Cardiac fibroblast (primary cell): ENCODE data around the gene ZNF23.

Experiments
- DNase-seq, 2 donors: peaks; one replicate each; pipeline versions ENCODE4 v3.0.0 to v3.0.0-alpha.2; 2010; ENCODE audit warnings: low read depth in 2 of 2
- H3K4me3 ChIP-seq, 2 donors: replicated peaks in 1 of 2; 1 replicate in 1 of 2; 2 replicates in 1 of 2; pipeline ENCODE4 v1.5.1; 2011; ENCODE audit warnings: low read depth in 2 of 2, low read length in 2 of 2, mild to moderate bottlenecking in 2 of 2, moderate library complexity in 1 of 2
- TF ChIP-seq, protein P1 (sequence below): IDR thresholded peaks from one replicate; pipeline ENCODE4 v1.5.1; 2011; ENCODE audit warnings: low read depth, mild to moderate bottlenecking, low read length, inconsistent platforms

Gene ZNF23

DNA sequence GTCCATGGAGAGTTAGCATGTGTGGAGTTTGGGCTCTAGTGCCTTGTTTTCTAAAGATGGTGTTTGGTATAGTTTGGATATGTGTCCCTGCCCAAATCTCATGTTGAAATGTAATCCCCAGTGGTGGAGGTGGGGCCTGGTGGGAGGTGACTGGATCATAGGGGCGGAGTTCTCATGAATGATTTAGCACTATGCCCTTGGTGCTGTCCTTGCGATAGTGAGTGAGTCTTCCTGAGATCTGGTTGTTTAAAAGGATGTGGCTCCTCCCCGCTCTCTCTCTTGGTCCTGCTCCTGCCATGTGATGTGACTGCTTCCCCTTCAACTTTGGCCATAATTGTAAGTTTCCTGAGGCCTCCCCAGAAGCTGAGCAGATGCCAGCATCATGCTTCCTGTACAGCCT lies 36.0 kb upstream of the ZNF23 start:
- TF ChIP-seq, protein P1, sequence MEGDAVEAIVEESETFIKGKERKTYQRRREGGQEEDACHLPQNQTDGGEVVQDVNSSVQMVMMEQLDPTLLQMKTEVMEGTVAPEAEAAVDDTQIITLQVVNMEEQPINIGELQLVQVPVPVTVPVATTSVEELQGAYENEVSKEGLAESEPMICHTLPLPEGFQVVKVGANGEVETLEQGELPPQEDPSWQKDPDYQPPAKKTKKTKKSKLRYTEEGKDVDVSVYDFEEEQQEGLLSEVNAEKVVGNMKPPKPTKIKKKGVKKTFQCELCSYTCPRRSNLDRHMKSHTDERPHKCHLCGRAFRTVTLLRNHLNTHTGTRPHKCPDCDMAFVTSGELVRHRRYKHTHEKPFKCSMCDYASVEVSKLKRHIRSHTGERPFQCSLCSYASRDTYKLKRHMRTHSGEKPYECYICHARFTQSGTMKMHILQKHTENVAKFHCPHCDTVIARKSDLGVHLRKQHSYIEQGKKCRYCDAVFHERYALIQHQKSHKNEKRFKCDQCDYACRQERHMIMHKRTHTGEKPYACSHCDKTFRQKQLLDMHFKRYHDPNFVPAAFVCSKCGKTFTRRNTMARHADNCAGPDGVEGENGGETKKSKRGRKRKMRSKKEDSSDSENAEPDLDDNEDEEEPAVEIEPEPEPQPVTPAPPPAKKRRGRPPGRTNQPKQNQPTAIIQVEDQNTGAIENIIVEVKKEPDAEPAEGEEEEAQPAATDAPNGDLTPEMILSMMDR: no peak
- no peak overlapping the region for H3K4me3 ChIP-seq
- DNase-seq: no peak

DNA sequence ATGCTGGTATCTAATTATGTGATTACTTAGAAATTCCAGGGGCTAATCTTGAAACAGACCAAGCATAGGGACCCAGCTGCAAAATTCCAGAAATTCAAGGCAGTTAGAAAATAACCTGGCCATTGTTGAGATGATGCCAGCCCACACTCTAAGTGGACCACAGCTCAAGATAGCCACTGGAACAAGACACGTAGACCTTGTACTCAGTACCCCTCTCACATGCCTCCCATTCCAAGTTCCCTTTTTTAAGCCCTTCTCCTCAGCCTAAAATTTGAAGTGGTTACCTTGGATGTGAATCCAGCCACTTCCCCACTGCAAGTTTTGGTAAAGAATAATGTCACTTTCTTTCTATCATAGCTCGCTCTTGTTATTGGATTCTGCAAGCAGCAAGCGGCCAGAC lies 31.2 kb upstream of the ZNF23 start:
- TF ChIP-seq, protein P1: no peak
- no peak for DNase-seq
- H3K4me3 ChIP-seq: no peak overlapping the region

DNA sequence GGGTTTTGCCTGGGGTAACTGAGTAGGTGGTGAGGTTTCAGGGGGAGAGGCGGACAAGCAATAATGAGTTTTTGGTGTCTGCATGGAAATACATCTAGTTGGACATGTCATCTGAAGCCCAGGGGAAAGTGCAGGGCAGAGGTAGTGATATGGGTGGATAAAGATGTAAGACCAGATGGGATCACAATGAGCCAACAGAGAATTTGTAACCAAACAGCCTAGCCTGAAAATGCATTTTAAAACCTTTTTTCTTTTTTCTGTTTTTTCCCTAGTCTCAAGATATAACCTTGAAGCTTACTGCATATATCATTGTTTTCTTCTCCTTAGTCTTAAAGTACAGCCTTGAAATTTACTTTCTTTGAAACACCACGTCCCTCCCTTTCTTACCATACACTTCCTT lies 30.7 kb upstream of the ZNF23 start:
- no peak for DNase-seq
- no peak overlapping the region for H3K4me3 ChIP-seq
- TF ChIP-seq, protein P1: no peak

DNA sequence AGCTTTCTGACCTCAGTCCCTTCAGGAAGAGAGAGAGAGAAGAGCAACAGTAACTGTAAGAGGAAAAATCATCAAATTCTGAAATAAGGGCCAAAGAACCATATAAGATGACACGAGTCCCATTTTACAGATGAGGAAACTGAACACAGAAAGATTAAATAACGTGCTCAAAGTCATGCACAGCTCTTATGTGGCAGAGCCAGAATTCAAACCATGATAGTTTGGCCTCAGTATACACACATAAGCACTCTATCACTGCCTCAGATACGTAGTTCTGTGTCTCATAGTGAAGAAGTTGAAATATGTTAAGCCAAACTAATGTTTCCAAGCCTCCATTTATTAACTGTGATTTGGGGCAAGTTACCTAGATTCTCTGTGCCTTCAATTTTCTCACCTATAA lies 29.0 kb upstream of the ZNF23 start:
- H3K4me3 ChIP-seq: no peak overlapping the region
- no peak for DNase-seq
- TF ChIP-seq, protein P1: no peak

DNA sequence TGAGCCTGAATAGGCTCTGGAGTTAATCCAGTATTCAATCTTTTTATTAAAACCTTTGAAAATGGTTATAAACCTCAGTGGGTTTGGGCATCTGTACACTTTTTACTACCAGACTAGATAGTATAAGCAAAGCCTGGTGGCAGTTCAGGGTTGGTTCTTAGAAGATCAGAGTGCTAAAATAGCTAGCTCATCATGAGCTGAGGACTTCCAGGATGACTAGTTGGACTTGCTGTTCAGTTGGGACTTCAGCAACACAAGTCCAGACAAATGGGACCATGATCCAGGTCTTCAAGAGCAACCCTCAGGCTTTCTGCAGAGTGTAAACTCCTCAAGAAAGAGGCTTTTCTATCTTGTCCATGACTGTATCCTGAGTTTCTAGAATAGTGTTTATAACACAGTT lies 28.3 kb upstream of the ZNF23 start:
- TF ChIP-seq, protein P1: no peak
- H3K4me3 ChIP-seq: no peak overlapping the region
- no peak for DNase-seq

DNA sequence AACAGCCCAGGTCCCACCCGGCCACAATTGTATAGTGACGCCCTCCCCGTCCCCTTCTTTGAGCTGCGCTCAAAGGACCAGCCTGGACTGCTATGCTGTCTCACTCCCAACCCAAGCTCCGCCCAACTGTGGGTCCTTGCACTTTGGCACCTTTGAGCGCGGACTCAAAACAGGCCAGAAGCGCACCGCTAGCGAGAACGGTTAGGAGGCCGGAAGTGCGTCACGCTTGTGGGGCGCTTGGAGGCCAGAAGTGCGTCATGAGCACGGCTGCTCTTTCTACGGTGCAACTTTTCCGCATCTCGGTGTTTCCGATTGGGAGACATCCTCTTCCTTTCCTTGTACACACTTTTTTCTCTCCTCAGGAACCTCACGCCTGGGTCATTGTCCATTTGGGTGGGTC lies 27.1 kb upstream of the ZNF23 start, which contains the start of gene ZNF19:
ZNF19 (minus strand) TSS at position 203 of the 400 bp plus-strand sequence. CDS start 7,210 bp downstream, outside the sequence.
- H3K4me3 ChIP-seq: no peak within 1 kb of the TSS
- no peak for DNase-seq
- TF ChIP-seq, protein P1: no peak
